Measurements from ENCODE around the gene KLHDC8A.
"Not testable (repeated sequence)": the region's sequence is repeated elsewhere in the genome, so short reads cannot be mapped to it uniquely, and the experiment has no call there.

The KLHDC8A gene

GRCh38 chr1:205356440-205357139 lies at the start of gene KLHDC8A:
Gene KLHDC8A, minus strand, starts transcription at chr1:205356922. Its CDS starts 13,318 bp downstream, at chr1:205343604.
- no peak for DNase-seq (ENCODE audit: low read depth in 2 of 2)

GRCh38 chr1:205406252-205406651 lies 49.5 kb upstream of the KLHDC8A start:
- not testable (repeated sequence) for DNase-seq (ENCODE audit: low read depth in 2 of 2)

- not testable (repeated sequence) for DNase-seq (ENCODE audit: low read depth in 2 of 2)
Measured at GRCh38 chr1:205404484-205404883, 47.8 kb upstream of the KLHDC8A start.

GRCh38 chr1:205398586-205398985 lies 41.9 kb upstream of the KLHDC8A start:
- DNase-seq (ENCODE audit: low read depth in 2 of 2), result no peak

- no peak for DNase-seq (ENCODE audit: low read depth in 2 of 2)
Measured at GRCh38 chr1:205396967-205397616, 40.4 kb upstream of the KLHDC8A start.

- DNase-seq (ENCODE audit: low read depth in 2 of 2), result no peak
Measured at GRCh38 chr1:205395616-205396015, 38.9 kb upstream of the KLHDC8A start.

- no peak for DNase-seq (ENCODE audit: low read depth in 2 of 2)
Measured at GRCh38 chr1:205392650-205393049, 35.9 kb upstream of the KLHDC8A start.

- DNase-seq (ENCODE audit: low read depth in 2 of 2), result no peak
Measured at GRCh38 chr1:205391386-205391785, 34.7 kb upstream of the KLHDC8A start.

GRCh38 chr1:205387845-205388244 lies 31.1 kb upstream of the KLHDC8A start:
- DNase-seq (ENCODE audit: low read depth in 2 of 2), result no peak

- not testable (repeated sequence) for DNase-seq (ENCODE audit: low read depth in 2 of 2)
Measured at GRCh38 chr1:205382990-205383389, 26.3 kb upstream of the KLHDC8A start.

GRCh38 chr1:205382561-205382960 lies 25.8 kb upstream of the KLHDC8A start:
- no peak for DNase-seq (ENCODE audit: low read depth in 2 of 2)

- DNase-seq (ENCODE audit: low read depth in 2 of 2), result no peak
Measured at GRCh38 chr1:205381305-205381704, 24.6 kb upstream of the KLHDC8A start.

GRCh38 chr1:205380882-205381281 lies 24.2 kb upstream of the KLHDC8A start:
- no peak for DNase-seq (ENCODE audit: low read depth in 2 of 2)

- no peak for DNase-seq (ENCODE audit: low read depth in 2 of 2)
Measured at GRCh38 chr1:205379056-205379455, 22.3 kb upstream of the KLHDC8A start.

GRCh38 chr1:205377355-205377754 lies 20.6 kb upstream of the KLHDC8A start:
- no peak for DNase-seq (ENCODE audit: low read depth in 2 of 2)

GRCh38 chr1:205376739-205377138 lies 20.0 kb upstream of the KLHDC8A start:
- no peak for DNase-seq (ENCODE audit: low read depth in 2 of 2)

- DNase-seq (ENCODE audit: low read depth in 2 of 2), result no peak
Measured at GRCh38 chr1:205375835-205376545, 19.3 kb upstream of the KLHDC8A start.

- DNase-seq (ENCODE audit: low read depth in 2 of 2), result no peak
Measured at GRCh38 chr1:205374210-205375078, 17.7 kb upstream of the KLHDC8A start.

GRCh38 chr1:205373798-205374175 lies 17.1 kb upstream of the KLHDC8A start:
- DNase-seq (ENCODE audit: low read depth in 2 of 2), result no peak

GRCh38 chr1:205373022-205373797 lies 16.5 kb upstream of the KLHDC8A start:
- no peak for DNase-seq (ENCODE audit: low read depth in 2 of 2)

Data from stimulated activated CD4-positive, alpha-beta T cell treated with anti-CD3 and anti-CD28 coated beads, Interleukin-4, amount 100 ng/mL, for 48 hours (primary cell).